LNCAP (cell line): ENCODE data around the gene AREL1.

Experiments used
- TF ChIP-seq, protein P1 (sequence below): fragments of 450-650 bp; IDR thresholded peaks from 2 replicates; pipeline ENCODE4 v1.5.1; 2017; ENCODE audit warnings: mild to moderate bottlenecking

Gene AREL1

DNA sequence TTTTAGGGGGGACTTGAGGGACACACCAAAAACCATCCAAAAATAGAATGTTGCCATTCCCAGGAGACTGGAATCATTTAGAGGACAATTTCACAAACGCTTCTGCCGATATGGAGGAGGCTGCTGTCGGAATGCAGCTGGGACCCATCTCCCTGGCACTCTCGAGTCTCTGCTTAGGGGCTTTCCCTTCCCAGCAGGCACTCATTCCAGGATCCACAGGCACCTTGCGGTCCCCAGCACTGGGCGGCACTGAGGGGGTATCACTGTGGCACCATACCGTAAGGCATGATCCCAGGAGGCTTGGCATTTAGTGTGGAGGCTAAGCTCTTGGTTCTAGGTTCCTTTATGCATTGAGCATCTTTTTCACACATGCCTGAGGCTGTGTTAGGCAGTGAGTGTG is 64.3 kb downstream of the AREL1 start:
- TF ChIP-seq, protein P1, sequence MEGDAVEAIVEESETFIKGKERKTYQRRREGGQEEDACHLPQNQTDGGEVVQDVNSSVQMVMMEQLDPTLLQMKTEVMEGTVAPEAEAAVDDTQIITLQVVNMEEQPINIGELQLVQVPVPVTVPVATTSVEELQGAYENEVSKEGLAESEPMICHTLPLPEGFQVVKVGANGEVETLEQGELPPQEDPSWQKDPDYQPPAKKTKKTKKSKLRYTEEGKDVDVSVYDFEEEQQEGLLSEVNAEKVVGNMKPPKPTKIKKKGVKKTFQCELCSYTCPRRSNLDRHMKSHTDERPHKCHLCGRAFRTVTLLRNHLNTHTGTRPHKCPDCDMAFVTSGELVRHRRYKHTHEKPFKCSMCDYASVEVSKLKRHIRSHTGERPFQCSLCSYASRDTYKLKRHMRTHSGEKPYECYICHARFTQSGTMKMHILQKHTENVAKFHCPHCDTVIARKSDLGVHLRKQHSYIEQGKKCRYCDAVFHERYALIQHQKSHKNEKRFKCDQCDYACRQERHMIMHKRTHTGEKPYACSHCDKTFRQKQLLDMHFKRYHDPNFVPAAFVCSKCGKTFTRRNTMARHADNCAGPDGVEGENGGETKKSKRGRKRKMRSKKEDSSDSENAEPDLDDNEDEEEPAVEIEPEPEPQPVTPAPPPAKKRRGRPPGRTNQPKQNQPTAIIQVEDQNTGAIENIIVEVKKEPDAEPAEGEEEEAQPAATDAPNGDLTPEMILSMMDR, result no peak

DNA sequence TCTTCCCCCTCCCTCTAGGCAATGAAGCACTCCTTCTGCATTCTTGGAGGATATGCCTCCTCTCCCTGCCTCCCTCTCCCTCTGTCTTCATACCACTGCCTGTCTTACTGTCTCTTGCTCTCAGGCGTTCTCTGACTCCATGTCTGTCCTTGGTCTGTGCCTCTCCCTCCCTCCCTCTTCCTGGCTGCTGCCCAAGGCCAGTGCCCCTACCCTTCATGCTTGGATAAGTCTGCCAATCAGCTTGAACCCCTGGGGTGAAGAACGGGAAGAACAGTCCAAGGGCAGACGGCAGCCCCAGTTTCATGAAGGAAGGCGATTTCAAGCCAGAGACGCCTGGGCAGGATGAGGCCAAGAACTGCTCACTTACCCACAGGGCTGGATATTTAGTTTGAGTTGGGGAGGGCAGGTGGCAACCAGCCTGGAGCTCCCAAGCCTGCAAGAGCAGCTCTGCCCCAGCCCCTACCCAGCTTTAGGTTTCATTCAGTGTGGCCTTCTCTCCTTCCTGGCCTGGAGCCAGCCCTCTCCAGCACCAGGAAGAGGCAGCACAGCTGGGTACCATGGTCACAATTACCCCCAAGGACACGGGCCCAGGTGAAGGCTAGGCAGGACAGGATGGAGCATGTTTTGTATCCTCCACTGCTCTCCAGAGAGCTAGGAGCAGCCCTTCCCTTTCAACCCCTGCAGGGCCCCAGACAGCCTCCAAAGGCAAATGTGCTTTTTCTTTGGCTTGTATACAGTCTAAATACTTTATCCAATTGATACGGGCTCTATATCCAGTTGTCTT is 65.0 kb downstream of the AREL1 start:
- TF ChIP-seq, protein P1, result no peak

DNA sequence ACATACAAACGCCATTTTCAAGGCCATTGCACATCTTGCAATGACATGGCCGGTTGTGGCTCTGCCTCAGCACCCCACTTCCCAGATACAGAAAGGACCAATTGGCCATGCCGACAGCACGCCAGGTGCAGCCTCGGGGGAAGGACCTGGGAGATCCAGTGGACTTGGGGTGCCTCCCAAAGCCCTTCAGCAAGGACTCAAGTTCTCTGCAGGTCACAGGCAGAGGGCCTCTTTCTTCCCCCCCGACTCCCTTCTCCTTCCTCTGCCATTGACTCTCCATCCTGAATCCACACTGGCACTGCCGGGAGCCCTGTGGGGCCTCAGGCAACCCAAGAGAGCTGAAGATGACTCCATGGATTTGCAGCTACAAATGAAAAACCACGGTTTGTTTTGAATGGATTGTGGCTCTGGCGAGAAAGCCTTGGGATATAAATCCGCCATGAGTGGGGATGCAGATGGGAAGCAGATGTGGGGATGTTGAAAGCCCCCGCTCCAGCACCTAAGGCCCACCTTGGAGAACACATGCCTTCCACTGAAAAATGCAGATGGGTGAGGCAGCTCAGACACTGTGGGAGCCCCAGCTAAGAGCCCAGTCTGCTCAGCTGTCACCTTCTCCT is 65.7 kb downstream of the AREL1 start:
- TF ChIP-seq, protein P1, result no peak

DNA sequence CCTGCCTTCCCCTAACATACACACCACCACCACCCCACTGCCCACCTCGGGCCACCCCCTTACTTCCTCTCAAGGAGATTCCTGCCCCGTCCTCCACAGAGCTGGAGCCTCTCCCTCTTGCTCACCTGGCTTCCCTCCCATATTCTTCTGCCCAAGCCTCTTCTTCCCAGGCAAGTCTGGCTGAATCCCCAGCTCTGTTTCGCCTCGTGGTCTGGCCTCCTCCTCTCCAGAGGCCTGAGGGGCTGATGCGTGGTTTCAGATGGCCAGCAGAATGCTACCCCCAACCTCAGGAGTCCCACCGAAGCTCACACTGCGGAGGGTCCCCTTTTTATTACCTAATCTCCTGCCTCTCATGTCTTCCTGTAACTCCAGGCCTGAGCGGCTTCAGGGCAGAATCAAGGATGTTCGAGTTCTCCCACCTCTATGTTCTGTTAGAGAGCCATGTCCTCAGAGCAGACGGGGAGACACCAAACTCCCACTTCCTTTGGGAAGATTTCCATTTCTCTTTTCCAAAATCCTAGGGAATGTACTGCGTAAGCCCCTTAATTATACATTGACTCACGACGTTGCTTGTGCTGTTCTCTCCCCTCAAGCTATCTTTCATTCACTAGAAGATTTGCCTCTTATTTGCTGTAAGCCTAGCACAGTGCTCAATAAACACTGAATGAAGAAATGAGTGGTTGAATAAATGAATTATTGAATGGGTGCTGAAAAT is 67.0 kb downstream of the AREL1 start:
- TF ChIP-seq, protein P1, result no peak

DNA sequence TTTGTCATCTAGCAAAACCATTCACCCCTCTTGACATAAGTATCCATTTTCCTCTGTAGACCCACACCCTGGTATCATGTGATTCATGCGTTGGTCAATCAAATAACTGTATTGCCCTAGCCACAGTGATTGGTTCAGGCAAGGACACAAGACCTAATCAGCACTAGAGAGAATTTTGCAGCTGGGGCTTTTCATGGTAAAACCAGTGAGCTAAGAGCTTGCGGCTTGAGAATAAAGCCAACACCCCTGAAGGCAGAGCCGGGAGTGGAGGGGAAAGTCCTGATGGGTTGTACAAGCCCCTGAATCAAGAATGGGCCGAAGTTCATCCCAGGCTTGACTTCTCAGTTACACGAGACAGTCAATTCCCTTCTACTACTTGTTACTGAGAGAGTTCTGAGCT is 67.6 kb downstream of the AREL1 start:
- TF ChIP-seq, protein P1, result no peak

DNA sequence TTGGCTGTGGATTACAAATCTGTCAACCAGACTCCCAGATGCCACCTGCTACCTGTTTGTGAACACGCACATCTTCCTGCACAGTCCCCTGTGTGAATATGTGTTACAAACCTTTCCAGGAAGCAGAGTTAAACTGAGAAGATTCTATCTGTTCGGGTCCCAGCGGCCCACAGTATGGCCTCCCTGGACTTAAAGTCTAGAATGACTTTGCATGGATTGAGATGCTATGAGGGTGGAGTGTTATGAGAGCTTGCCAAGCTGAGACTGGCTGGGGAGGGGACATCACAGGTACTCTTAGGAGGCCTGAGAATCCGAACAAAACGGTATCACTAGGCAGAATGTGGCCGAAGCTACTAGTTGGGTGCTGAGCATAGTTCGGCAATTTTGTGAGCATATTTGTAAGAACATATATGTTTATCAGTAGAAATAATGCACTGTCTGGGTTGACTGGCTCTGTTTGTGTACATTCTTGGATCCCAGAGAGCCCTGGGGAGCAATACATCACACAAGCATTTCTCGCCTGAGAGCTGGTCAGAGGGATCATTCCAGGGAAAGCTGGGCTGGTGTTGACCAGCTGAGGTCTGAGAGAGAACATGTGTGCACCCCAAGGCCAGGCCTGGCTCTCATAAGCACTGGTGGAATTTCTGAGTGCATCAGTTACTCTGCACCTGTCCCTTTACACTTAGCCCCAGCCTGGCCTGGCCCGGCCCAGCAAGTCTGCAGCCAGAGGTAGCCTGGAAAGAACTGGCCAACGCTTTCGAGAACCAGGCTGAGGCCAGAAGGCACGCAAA is 71.1 kb downstream of the AREL1 start:
- TF ChIP-seq, protein P1, result no peak

DNA sequence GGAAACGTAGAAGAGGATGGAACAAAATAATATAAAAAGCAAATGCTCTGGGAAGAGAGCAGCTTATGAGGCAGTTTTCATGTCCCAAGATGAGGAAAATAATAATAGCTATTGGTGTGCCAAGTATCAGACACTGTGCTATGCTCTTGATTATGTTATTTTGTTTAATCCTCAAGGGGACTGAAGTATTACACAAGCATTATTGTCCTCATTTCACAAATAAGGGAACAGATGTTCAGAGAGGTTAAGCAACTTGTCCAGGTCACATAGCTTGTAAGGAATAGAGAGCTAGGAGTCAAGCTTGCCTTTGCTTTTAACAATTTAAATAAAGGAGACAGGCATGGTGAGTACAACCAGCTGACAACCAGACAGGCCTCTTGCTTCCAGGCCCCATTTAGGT is 73.9 kb downstream of the AREL1 start:
- TF ChIP-seq, protein P1, result no peak
